GM18951 (cell line): ENCODE results near the gene ANP32A.

Experiments used
- POLR2A ChIP-seq: IDR thresholded peaks from 4 replicates; pipeline ENCODE4 v1.6.1; 2011; ENCODE audit warnings: mild to moderate bottlenecking; ENCODE audit not compliant: insufficient read length, insufficient read depth; ENCODE audit errors: extremely low read depth
- in situ Hi-C: fragments of 300-500 bp; cut with MboI; formaldehyde crosslinking; loops from one replicate; pipeline ENCODE4 v1.12.0; 2022; ENCODE audit warnings: low sequenced_read_pairs, mixed read lengths, inconsistent platforms; ENCODE audit not compliant: unreplicated experiment

The ANP32A gene

GRCh38 chr15:68790242-68790575 is 30.5 kb downstream of the ANP32A start:
- in situ Hi-C loops = no loop called here

DNA sequence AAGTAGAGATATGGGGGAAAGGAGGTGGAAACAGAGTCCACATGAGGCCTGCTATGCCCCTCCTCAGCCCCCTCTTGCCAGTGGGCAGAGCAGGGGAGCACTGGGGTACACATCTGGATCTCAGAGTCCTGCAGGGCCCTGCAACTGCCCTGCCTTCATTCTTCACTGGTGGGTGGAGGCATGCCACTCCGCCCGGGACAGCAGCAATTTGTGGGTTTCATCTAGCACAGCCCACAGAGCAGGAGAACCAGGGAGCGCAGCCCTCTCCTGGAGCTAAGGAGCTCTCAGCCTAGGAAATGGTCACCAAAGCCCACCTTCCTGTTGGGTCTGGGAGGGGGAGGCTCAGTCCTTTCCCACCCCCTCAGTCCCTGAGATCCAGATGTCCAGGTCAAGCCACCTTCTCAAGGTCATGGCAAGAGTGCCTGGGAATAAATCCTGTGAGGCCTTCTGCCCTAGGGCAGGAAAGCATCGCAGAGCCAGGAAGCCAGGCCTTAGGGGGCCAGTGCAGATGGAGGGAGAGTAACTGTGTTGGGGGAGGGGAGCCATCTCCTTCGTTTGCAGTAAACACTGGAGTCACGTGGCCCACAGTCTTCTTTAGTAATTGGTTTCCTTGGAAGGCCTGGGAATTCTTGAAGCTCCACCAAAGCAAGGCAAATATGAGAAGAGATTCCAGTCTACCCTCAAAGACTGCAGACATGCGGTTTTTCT is 31.0 kb downstream of the ANP32A start:
- TF ChIP-seq POLR2A = no peak
- in situ Hi-C loops = loop anchor here (10.0 kb wide), 1 partner anchor 85 kb away; no protein-coding TSS in a partner anchor

More at GRCh38 chr15:68790242-68790575, 30.5 kb downstream of the ANP32A start:
- no peak for TF ChIP-seq POLR2A

DNA sequence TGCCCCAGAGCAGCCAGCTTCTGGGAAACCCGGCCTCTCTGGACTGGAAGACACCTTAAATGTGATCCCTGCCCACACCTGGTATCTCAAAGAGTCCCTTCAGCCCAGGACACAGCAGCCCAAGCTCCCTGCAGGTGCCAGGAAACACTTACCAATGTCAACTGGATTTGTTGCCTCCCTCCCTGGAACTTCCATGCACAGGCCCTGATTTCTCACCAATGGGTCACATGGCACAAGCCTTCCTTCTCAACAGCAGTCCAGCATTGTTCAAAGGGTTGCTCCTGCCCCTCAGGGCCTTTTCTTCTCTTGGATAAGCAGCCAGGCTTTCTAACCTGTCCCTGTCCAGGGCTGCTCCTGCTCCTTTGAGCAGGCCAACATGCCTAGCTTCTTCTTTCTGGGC is 31.6 kb downstream of the ANP32A start:
- no peak for TF ChIP-seq POLR2A
- in situ Hi-C loops = loop anchor here (10.0 kb wide), 1 partner anchor 86 kb away; no protein-coding TSS in a partner anchor

- in situ Hi-C loops = loop anchor here (10.0 kb wide), 1 partner anchor 87 kb away; no protein-coding TSS in a partner anchor
- no peak for TF ChIP-seq POLR2A
Measured at GRCh38 chr15:68788264-68788624, 32.5 kb downstream of the ANP32A start.

DNA sequence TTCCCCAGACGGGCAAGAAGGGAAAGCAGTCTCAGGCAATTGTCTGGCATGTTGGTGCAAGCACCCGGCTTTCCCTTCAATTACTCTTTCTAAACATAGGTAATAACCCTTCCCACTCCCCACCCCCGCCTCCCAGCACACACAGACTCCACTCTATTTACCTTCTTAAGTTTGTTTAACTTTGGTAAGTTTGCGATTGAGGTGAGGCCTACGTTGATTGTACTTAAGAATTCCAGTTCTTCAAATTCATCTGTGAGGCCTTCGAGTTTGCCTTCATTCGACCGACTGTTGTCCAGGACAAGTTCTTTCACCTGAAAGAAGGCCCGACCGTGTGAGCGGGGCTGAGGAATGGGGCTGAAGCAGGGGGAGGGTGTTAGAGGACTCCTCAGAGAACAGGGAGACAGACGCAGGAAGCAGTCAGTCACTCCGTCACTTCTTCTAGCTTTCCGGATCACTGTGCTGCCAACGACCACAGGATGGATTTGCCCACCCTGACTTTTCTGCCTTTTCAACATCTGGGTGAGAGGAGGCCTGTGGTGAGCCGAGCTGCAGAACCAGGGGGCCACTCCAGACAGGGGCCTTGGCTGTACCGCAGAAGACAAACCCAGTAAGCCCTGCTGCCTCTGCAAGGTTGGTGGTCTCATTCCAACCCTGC is 33.0 kb downstream of the ANP32A start:
- TF ChIP-seq POLR2A = no peak
- in situ Hi-C loops = loop anchor here (10.0 kb wide), 1 partner anchor 87 kb away; no protein-coding TSS in a partner anchor

- TF ChIP-seq POLR2A = no peak
- in situ Hi-C loops = loop anchor here (10.0 kb wide), 1 partner anchor 88 kb away; no protein-coding TSS in a partner anchor
Measured at GRCh38 chr15:68786753-68787152, 33.9 kb downstream of the ANP32A start.

GRCh38 chr15:68785541-68785940 is 35.2 kb downstream of the ANP32A start:
- in situ Hi-C loops = loop anchor here (10.0 kb wide), 1 partner anchor 89 kb away; no protein-coding TSS in a partner anchor
- TF ChIP-seq POLR2A = no peak

DNA sequence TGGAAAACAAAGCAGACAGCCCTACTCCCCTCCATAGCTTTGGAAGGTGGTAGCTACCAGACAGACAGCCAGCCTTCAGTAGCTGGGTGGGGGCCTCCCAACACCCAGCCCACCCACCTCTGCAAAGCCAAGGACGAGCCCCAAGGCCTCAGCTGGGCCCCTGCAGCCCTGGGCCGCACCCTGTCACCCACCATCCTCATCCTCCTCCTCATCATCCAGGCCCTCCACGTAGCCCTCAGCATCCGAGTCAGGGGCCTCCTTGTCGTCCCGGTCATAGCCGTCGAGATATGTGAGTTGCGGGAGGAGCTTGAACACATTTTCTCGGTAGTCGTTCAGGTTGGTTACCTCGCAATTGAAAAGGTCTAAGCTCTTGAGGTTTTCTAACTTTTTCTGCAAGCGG is 36.5 kb downstream of the ANP32A start:
- in situ Hi-C loops = loop anchor here (10.0 kb wide), 1 partner anchor 91 kb away; no protein-coding TSS in a partner anchor
- TF ChIP-seq POLR2A = no peak

GRCh38 chr15:68783226-68784058 is 37.3 kb downstream of the ANP32A start:
- in situ Hi-C loops = loop anchor here (10.0 kb wide), 1 partner anchor 91 kb away; no protein-coding TSS in a partner anchor

DNA sequence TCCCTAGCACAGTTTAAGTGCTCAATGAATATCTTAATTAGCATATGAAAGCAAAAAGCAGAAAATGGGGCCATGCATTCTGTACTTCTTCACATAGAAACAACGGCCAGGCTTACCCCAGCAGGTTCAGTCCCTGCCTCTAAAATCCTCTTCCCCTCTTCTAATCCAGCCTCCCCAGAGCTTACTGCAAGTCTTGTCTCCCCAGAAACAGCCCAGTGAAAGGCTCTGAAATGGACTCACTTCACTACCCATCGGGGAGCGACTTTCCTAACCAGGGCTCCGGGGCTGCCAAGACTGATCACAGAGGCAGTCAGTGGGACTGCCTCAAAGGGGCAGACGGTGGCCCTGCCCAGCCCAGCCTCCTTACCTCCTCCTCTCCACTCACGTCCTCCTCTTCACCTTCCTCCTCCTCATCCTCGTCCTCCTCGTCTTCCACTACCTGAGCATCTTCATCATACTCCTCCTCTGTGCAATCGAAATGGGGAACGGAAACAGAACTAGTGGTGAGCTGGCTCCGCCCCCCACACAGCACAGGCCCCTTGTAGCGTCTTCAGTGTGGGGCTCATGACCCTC is 38.0 kb downstream of the ANP32A start:
- TF ChIP-seq POLR2A = no peak
- in situ Hi-C loops = loop anchor here (10.0 kb wide), 1 partner anchor 92 kb away; no protein-coding TSS in a partner anchor

More at GRCh38 chr15:68783226-68784058, 37.3 kb downstream of the ANP32A start:
- TF ChIP-seq POLR2A = no peak

GRCh38 chr15:68781766-68782588 is 38.7 kb downstream of the ANP32A start:
- no peak for TF ChIP-seq POLR2A
- in situ Hi-C loops = loop anchor here (10.0 kb wide), 1 partner anchor 93 kb away; no protein-coding TSS in a partner anchor

GRCh38 chr15:68781217-68781616 is 39.5 kb downstream of the ANP32A start:
- in situ Hi-C loops = loop anchor here (10.0 kb wide), 1 partner anchor 94 kb away; no protein-coding TSS in a partner anchor
- TF ChIP-seq POLR2A = no peak

GRCh38 chr15:68778876-68779275 is 41.8 kb downstream of the ANP32A start:
- no peak for TF ChIP-seq POLR2A
- in situ Hi-C loops = no loop called here
